ENCODE results near the gene SLC6A8. TPM values are rescaled to one million over a fixed set of nuclear protein-coding genes. Genes with fewer than 3 reads are reported as not detected.
"Not testable (repeated sequence)": the region's sequence is repeated elsewhere in the genome, so short reads cannot be mapped to it uniquely, and the experiment has no call there.

The SLC6A8 gene
- total and polyA plus RNA-seq, 2 experiments from 2014 or later, result 29.0 to 35.8 TPM

GRCh38 chrX:153744210-153745066 lies 56.7 kb downstream of the SLC6A8 start:
- no peaks in the 10 kb centered on the region for H3K36me3 ChIP-seq
- no peaks in the 10 kb centered on the region for H3K9me3 ChIP-seq (ENCODE audit: low read depth)
- no peak overlapping the region for H3K4me3 ChIP-seq
- TF ChIP-seq CTCF (IDR thresholded peaks at IDR 0.05; ENCODE audit: low read depth, low read length), result no peak
- no peaks in the 10 kb centered on the region for H3K27me3 ChIP-seq
- H3K27ac ChIP-seq, result peak overlapping the region; percentile 60
- peak in 1 of 2 donors; percentile 11 for DNase-seq (ENCODE audit: low read depth in 1 of 2, low spot score in 1 of 2)
- H3K4me1 ChIP-seq (ENCODE audit: low read depth), result peaks cover 9% of the 10 kb centered on the region

DNA sequence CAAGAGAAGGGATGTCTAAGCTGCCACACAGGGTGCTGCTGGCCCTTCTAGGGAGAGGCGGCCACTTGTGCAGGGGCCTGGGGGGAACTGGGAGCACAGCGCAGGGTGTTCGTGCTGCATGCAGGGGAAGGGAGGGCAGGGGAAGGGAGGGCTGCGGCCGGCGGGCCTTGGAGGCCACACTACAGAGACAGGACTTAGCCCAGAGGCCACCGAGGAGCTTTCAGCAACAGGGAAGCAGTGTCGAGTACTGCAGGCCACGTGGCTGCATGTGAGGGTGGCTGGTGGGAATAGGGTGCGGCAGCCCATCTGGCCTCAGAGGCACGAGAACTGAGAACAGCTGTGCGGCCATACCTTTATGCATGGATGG lies 57.3 kb downstream of the SLC6A8 start:
- not testable (repeated sequence) for H3K9me3 ChIP-seq (ENCODE audit: low read depth); H3K27me3 ChIP-seq; H3K27ac ChIP-seq; H3K4me1 ChIP-seq (ENCODE audit: low read depth); DNase-seq (ENCODE audit: low read depth in 1 of 2, low spot score in 1 of 2); H3K4me3 ChIP-seq; H3K36me3 ChIP-seq

Other genes starting within 250 kb of the SLC6A8 start
- gene TREX2, start 241.9 kb upstream of the SLC6A8 start, total RNA-seq, result 0.36 TPM in 1 of 2 replicates, not detected in the other
- gene TREX2, start 241.9 kb upstream of the SLC6A8 start, polyA plus RNA-seq, result not detected in 2 replicates
- 19.1 and 19.8 TPM in 2 replicates for gene HAUS7, start 217.3 kb upstream of the SLC6A8 start, total RNA-seq
- 12.9 and 22.6 TPM in 2 replicates for gene HAUS7, start 217.3 kb upstream of the SLC6A8 start, polyA plus RNA-seq
- gene BGN, start 192.9 kb upstream of the SLC6A8 start, total RNA-seq, result 0.54 and 1.9 TPM in 2 replicates
- gene BGN, start 192.9 kb upstream of the SLC6A8 start, polyA plus RNA-seq, result 1.0 and 2.2 TPM in 2 replicates
- gene ATP2B3, start 170.3 kb upstream of the SLC6A8 start, total RNA-seq, result 0.14 and 0.21 TPM in 2 replicates
- gene ATP2B3, start 170.3 kb upstream of the SLC6A8 start, polyA plus RNA-seq, result 0.06 and 0.42 TPM in 2 replicates
- gene CCNQ, start 88.8 kb upstream of the SLC6A8 start, total RNA-seq, result 28.5 and 33.8 TPM in 2 replicates
- 36.8 and 37.0 TPM in 2 replicates for gene CCNQ, start 88.8 kb upstream of the SLC6A8 start, polyA plus RNA-seq
- gene DUSP9, start 40.7 kb upstream of the SLC6A8 start, total RNA-seq, result 5.4 and 8.7 TPM in 2 replicates
- 6.8 and 8.7 TPM in 2 replicates for gene DUSP9, start 40.7 kb upstream of the SLC6A8 start, polyA plus RNA-seq
- gene PNCK, start 14.1 kb upstream of the SLC6A8 start, total RNA-seq, result 19.4 and 23.5 TPM in 2 replicates
- 14.5 and 25.5 TPM in 2 replicates for gene PNCK, start 14.1 kb upstream of the SLC6A8 start, polyA plus RNA-seq
- 74.7 and 94.0 TPM in 2 replicates for gene BCAP31, start 36.5 kb downstream of the SLC6A8 start, total RNA-seq
- 189 and 269 TPM in 2 replicates for gene BCAP31, start 36.5 kb downstream of the SLC6A8 start, polyA plus RNA-seq
- 23.8 and 28.7 TPM in 2 replicates for gene ABCD1, start 36.9 kb downstream of the SLC6A8 start, total RNA-seq
- gene ABCD1, start 36.9 kb downstream of the SLC6A8 start, polyA plus RNA-seq, result 14.6 and 15.3 TPM in 2 replicates
- gene PLXNB3, start 76.3 kb downstream of the SLC6A8 start, total RNA-seq, result 0.48 and 0.85 TPM in 2 replicates
- 0.34 and 1.4 TPM in 2 replicates for gene PLXNB3, start 76.3 kb downstream of the SLC6A8 start, polyA plus RNA-seq
- not detected in 2 replicates for gene SRPK3, start 93.1 kb downstream of the SLC6A8 start, total RNA-seq
- gene SRPK3, start 93.1 kb downstream of the SLC6A8 start, polyA plus RNA-seq, result 0.57 and 0.71 TPM in 2 replicates
- 107 and 110 TPM in 2 replicates for gene IDH3G, start 106.4 kb downstream of the SLC6A8 start, total RNA-seq
- 99.8 and 146 TPM in 2 replicates for gene IDH3G, start 106.4 kb downstream of the SLC6A8 start, polyA plus RNA-seq
- 124 and 242 TPM in 2 replicates for gene SSR4, start 106.7 kb downstream of the SLC6A8 start, total RNA-seq
- 275 and 374 TPM in 2 replicates for gene SSR4, start 106.7 kb downstream of the SLC6A8 start, polyA plus RNA-seq
- gene PDZD4, start 142.6 kb downstream of the SLC6A8 start, total RNA-seq, result 5.4 and 5.8 TPM in 2 replicates
- 0.50 and 1.7 TPM in 2 replicates for gene PDZD4, start 142.6 kb downstream of the SLC6A8 start, polyA plus RNA-seq
- gene L1CAM, start 198.2 kb downstream of the SLC6A8 start, total RNA-seq, result 0.86 and 1.1 TPM in 2 replicates
- gene L1CAM, start 198.2 kb downstream of the SLC6A8 start, polyA plus RNA-seq, result 1.4 and 1.5 TPM in 2 replicates
- gene AVPR2, start 216.7 kb downstream of the SLC6A8 start, total RNA-seq, result not detected in 2 replicates
- gene AVPR2, start 216.7 kb downstream of the SLC6A8 start, polyA plus RNA-seq, result 0.11 TPM in 1 of 2 replicates, not detected in the other
- gene ARHGAP4, start 238.3 kb downstream of the SLC6A8 start, total RNA-seq, result 20.5 and 47.4 TPM in 2 replicates
- 16.5 and 30.1 TPM in 2 replicates for gene ARHGAP4, start 238.3 kb downstream of the SLC6A8 start, polyA plus RNA-seq
- gene NAA10, start 247.1 kb downstream of the SLC6A8 start, total RNA-seq, result 90.1 and 127 TPM in 2 replicates
- 163 and 186 TPM in 2 replicates for gene NAA10, start 247.1 kb downstream of the SLC6A8 start, polyA plus RNA-seq